Midbrain (tissue), 1 donor: Measurements from ENCODE around the gene IGLON5.

Experiments
- DNase-seq: peaks from one replicate; lab custom pipeline; 2025; lab: John Stamatoyannopoulos, UW

Gene IGLON5

DNA sequence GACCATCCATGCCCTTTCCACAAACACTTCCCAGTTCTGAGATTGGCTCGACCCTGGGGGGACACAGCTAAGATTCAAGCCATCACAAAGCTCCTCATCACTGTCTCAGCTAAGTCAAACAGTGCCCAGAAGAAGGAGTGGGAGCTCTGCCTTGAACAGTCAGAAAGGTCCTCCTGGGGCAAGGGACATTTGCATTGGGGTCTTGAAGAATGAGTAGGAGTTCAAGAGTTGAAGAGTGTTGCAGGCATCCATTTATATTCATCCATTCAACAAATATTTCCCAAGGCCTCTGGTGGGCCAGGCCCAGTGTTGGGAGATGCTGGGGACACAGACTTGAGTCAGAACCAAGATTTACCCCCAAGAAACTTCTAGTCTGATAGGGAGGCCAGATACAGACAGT lies 6.5 kb downstream of the IGLON5 start:
- no peak for DNase-seq

DNA sequence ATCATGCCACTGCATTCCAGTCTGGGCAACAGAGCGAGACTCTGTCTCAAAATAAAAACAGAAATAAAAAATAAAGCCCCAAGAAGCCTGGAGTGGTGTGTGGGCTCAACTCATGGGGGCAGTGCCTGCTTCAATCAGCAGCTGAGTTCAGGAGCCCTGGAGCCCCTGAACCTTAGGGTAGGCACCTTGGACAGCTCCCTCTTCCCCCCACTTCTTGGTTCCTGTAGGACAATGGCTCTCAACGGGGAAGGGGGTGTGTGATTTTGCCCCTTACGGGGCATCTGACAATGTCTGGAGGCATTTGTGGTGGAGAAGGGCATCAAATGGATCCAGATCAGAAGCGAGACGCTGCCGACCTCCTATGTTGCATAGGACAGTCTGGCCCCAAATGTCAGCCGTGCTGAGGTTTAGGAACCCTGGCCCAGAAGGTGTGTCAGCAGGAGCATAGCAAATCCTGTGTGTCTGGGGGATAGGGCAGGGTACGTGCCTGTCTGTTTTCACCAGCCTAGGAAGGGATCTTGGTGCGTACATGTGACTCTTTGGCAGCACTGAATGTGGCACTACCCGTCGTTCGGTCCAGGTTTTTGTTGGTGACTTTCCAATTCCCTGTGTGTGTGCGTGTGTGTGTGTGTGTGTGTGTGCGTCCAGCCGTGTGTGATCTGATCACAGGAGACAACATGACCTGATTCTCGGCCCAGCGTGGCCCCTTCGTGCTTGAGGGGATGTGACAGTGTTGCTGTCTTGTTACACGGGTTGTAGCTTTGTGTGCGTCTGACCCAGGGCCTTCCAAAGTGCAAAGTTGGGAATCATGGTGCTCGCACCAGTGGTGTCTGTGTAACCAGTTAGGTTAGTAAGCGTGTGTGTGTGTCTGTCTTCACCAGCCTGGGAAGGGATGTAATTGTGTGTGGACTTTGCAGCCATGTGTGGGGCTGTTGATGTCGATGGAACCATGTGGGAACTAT lies 7.5 kb downstream of the IGLON5 start:
- DNase-seq = no peak

- no peak for DNase-seq
These were observed 8.3 kb downstream of the IGLON5 start for GRCh38 chr19:51319649-51320279.

- no peak for DNase-seq
These were observed 8.8 kb downstream of the IGLON5 start for GRCh38 chr19:51320280-51320657.

GRCh38 chr19:51321799-51322198 lies 10.4 kb downstream of the IGLON5 start:
- DNase-seq = no peak

GRCh38 chr19:51323481-51324166 lies 12.2 kb downstream of the IGLON5 start:
- no peak for DNase-seq

DNA sequence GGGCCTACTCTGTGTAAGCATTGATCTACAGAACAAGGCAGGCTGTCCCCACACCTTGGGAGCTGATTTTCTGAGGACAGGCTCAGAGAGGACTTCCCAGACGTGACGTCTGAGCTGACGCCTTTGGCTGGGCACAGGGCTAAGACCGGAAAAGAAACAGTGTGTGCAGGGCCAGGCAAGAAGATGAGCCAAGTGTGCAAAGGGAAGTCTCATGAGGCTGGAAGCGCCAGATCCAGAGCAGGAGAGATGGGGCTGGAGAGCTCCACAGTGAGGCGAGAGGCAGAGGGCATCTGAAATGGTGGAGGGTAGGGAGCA lies 12.7 kb downstream of the IGLON5 start:
- no peak for DNase-seq

- DNase-seq = no peak
These were observed 13.9 kb downstream of the IGLON5 start for GRCh38 chr19:51325161-51325976.

DNA sequence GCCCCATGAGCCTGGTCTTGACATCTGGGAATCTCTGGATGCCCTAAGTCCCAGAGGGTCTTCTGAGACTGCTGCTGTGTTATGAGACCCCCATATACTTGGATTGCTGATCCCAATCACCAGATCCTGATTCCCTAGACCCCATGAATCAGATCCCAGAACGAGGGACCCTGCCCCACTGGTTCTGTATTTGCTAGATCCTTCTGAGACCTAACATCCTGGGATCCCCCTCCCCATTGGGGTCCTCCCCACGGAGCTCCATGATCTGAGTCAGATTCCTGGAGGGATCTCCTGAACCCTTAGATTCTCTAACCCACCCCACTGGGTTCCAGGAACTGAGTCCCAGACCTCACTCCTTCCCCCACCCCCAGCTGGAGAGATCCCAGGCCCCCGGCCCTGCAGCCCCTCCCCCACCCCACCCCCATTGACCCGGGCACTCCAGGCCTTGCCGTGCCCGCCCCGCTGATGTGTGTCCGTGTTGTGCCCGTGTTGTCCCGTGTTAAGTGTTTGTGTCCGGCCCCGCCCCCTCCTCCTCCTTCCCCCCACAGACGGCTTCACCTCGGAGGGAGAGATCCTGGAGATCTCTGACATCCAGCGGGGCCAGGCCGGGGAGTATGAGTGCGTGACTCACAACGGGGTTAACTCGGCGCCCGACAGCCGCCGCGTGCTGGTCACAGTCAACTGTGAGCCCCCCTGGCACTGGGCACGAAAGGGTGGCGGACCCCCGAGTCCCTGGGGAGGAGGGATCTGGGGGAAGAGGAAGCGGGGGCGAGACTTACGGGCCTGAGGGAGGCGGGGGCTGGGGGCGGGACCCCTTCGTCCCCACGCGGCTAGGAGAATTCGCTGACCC lies 15.0 kb downstream of the IGLON5 start:
- DNase-seq = no peak

GRCh38 chr19:51327066-51328001 lies 15.9 kb downstream of the IGLON5 start:
- no peak for DNase-seq

GRCh38 chr19:51329411-51329810 lies 18.0 kb downstream of the IGLON5 start:
- DNase-seq = no peak

DNA sequence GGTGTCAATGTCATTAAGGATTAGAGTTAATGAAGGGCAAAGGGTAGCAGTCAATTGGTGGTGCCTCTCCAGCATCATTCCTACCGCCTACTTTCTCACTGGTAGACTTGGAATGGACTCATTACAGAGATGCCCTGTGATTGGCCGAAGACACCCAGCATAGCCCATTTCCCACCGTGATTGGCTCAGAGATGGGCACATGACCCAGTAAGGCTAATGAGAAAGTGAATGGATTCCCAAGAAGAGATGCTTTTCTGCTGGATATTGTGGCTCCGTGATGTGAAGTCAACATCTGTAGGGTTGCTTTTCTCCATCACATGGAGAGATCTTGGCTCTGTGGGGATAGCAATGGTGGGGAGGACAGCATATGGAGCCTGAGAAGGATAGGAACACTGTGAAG lies 18.9 kb downstream of the IGLON5 start:
- no peak for DNase-seq

- DNase-seq = no peak
These were observed 19.7 kb downstream of the IGLON5 start for GRCh38 chr19:51331193-51331592.

DNA sequence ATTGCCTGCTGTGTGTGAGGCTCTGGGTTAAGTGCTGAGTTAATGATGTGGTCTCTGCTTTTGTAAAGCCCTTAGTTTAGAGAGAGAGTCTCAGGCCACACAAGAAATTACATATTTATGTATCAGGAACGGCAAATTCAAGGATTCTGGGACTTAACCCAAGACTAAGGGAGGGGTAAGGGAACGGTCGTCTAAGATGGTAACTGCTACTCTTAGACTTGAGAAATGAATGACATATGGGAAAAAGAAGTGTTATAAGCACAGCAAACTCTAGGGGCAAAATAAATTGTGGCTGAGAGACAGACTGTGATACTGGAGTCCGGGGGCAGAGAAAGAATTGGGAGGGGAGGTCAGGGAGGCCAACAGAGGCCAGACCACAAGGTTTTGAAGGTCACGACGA lies 20.3 kb downstream of the IGLON5 start:
- no peak for DNase-seq

- DNase-seq = no peak
These were observed 22.5 kb downstream of the IGLON5 start for GRCh38 chr19:51333836-51334460.

GRCh38 chr19:51337141-51337860 lies 25.9 kb downstream of the IGLON5 start:
- no peak for DNase-seq

DNA sequence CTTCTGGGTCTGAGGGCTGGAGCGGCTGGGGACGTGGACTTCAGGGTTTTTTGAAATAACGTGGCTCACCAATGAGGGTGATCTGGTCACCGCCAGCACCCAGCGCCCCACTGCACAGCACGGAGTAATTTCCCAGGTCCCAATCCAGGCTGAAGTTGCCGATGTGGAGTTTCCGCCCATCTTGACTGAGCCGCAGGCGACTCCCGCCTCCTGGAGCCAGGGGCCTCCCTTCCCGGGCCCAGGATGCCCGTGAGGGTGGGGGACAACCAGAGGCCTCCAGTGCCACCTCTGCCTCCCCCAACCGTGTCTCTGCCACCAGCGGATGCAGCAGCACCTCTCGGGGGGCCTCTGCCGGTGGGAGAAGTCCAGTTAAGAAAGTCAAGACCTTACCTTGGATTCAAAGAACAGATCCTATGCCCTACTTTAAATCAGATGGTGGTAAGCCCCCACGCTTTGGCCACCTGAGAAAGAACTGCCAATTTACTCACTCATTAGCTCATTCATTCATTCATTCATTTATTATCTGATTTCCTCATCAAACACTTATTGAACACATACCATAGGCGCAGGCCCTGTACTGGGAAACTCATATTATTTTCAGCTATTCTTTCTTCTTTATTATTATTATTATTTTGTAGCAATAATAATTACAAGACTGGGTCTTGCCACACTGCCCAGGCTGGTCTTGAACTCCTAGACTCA lies 26.6 kb downstream of the IGLON5 start:
- no peak for DNase-seq
